GM10248 (cell line): ENCODE measurements around the gene FERD3L.
A peak's percentile ranks its signal among the peaks of the same experiment; 100 is the strongest.

ENCODE experiments used
- CTCF ChIA-PET: fragments of 300-600 bp; sonication (Branson Sonifier 250); formaldehyde crosslinking; extraction: SDS; loops from one replicate; lab custom pipeline; 2021; ENCODE audit warnings: antibody characterized with exemption; lab: Yijun Ruan, JAX
- POLR2A ChIA-PET: fragments of 350-650 bp; sonication (Branson Sonifier 250); formaldehyde crosslinking; extraction: SDS; loops from one replicate; lab custom pipeline; 2020; ENCODE audit warnings: antibody characterized with exemption; lab: Yijun Ruan, JAX
- DNase-seq: peaks from one replicate; pipeline ENCODE4 v3.0.0; 2012; ENCODE audit errors: extremely low spot score
- CTCF ChIP-seq: IDR thresholded peaks from 2 replicates; pipeline ENCODE4 v1.5.1; 2012; ENCODE audit warnings: mild to moderate bottlenecking, low read depth; ENCODE audit errors: extremely low read depth, missing control alignments, control extremely low read depth

FERD3L gene

GRCh38 chr7:19146699-19147098 is 1.5 kb upstream of the FERD3L start:
- peak; percentile 17 for DNase-seq
- ChIA-PET CTCF (no interaction called here), POLR2A (no interaction called here)
- TF ChIP-seq CTCF = no peak

GRCh38 chr7:19145434-19146115 is 354 bp upstream of the FERD3L start:
- no peak for TF ChIP-seq CTCF
- DNase-seq = no peak
- CTCF ChIA-PET = no interaction called here
- POLR2A ChIA-PET = no interaction called here

- no peak for DNase-seq
- ChIA-PET CTCF (no interaction called here), POLR2A (no interaction called here)
Observed at GRCh38 chr7:19143881-19144574, 1.2 kb downstream of the FERD3L start.

GRCh38 chr7:19139706-19140327 is 5.4 kb downstream of the FERD3L start:
- CTCF ChIA-PET = interaction anchor here (1.2 kb wide), 1 partner anchor 17 kb away, joined by 3 read pairs; no protein-coding TSS in a partner anchor
- POLR2A ChIA-PET = no interaction called here
- TF ChIP-seq CTCF = no peak
- no peak for DNase-seq

More at GRCh38 chr7:19143881-19144574, 1.2 kb downstream of the FERD3L start:
- TF ChIP-seq CTCF = no peak

GRCh38 chr7:19133886-19134285 is 11.3 kb downstream of the FERD3L start:
- TF ChIP-seq CTCF = no peak
- ChIA-PET CTCF (interaction anchor here (2.1 kb wide), 1 partner anchor 11 kb away, joined by 7 read pairs; no protein-coding TSS in a partner anchor), POLR2A (no interaction called here)
- DNase-seq = no peak

- ChIA-PET POLR2A (no interaction called here), CTCF (interaction anchor here (1.1 to 2.1 kb wide), 2 partner anchors 11 to 576 kb away, joined by 3 to 7 read pairs; partner anchors contain the start of gene POLR1F)
- TF ChIP-seq CTCF = no peak
- no peak for DNase-seq
Observed at GRCh38 chr7:19133390-19133789, 11.8 kb downstream of the FERD3L start.
